GM13976 (cell line): ENCODE data around the gene RCBTB1.
"Not testable (repeated sequence)": the region's sequence is repeated elsewhere in the genome, so short reads cannot be mapped to it uniquely, and the experiment has no call there.

Experiments
- DNase-seq: peaks from one replicate; pipeline ENCODE4 v3.0.0; 2012; ENCODE audit warnings: low spot score
- in situ Hi-C: fragments of 300-500 bp; cut with MboI; formaldehyde crosslinking; loops from one replicate; pipeline ENCODE4 v1.12.0; 2022; ENCODE audit warnings: low sequenced_read_pairs, mixed read lengths, inconsistent platforms; ENCODE audit not compliant: unreplicated experiment
- TF ChIP-seq, protein P1 (sequence below): IDR thresholded peaks from 2 replicates; pipeline ENCODE4 v1.5.1; 2012; ENCODE audit warnings: borderline replicate concordance, mild to moderate bottlenecking; ENCODE audit not compliant: insufficient read depth; ENCODE audit errors: extremely low read depth, missing control alignments, control extremely low read depth

The RCBTB1 gene

DNA sequence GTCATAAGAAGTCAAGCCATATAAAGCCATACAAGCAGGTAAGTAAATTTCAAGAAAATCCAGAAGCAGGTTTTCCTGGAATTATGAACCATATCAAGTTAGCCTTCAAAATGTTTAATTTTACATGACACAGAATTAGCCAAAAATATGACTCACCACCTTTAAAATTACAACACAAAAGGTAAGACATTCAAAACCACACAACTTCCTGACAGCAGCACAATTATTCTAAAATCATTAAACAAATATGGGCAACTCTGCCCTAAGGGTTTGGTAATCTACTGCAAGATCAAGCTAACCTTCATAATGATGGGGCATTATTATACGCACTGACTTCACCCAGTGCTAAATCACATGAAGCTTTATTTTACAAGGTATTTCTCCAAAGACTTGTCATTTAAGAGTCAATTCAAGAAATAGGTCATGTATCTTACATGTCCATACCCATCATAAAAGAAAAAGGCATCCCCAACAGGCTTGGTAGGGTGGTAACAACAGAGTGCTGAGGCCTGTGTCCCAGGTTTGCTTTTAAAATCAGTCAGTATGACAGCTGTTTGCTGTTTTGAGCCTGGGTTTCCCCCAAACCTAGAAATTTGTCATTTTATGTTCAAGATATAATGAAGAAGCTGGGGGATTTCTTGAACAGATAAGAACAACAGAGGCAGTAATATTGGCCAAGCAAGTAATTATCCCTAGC, 15.2 kb downstream of the RCBTB1 start:
- TF ChIP-seq, protein P1, sequence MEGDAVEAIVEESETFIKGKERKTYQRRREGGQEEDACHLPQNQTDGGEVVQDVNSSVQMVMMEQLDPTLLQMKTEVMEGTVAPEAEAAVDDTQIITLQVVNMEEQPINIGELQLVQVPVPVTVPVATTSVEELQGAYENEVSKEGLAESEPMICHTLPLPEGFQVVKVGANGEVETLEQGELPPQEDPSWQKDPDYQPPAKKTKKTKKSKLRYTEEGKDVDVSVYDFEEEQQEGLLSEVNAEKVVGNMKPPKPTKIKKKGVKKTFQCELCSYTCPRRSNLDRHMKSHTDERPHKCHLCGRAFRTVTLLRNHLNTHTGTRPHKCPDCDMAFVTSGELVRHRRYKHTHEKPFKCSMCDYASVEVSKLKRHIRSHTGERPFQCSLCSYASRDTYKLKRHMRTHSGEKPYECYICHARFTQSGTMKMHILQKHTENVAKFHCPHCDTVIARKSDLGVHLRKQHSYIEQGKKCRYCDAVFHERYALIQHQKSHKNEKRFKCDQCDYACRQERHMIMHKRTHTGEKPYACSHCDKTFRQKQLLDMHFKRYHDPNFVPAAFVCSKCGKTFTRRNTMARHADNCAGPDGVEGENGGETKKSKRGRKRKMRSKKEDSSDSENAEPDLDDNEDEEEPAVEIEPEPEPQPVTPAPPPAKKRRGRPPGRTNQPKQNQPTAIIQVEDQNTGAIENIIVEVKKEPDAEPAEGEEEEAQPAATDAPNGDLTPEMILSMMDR: no peak
- peak; percentile 38 for DNase-seq
- in situ Hi-C loops: no loop called here

DNA sequence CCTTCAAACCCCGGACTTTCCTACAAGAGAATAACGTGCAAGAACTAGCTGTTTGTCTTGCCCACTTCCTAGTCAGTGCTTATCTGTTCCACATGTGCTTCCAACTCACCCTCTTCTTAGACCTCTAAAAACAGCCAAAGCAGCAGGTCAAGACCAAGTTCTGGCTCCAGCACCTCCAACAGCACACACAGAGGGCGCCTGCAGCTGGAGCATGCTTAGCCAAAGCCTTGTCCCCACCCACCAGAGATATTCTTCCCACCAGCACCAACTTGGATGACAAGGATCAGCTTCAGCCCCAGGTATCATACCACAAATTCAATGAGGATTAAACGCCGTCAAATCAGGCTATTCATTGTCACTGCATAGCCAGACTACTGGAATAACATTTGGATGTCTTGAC, 17.9 kb downstream of the RCBTB1 start:
- in situ Hi-C loops: no loop called here
- DNase-seq: no peak
- TF ChIP-seq, protein P1: no peak

DNA sequence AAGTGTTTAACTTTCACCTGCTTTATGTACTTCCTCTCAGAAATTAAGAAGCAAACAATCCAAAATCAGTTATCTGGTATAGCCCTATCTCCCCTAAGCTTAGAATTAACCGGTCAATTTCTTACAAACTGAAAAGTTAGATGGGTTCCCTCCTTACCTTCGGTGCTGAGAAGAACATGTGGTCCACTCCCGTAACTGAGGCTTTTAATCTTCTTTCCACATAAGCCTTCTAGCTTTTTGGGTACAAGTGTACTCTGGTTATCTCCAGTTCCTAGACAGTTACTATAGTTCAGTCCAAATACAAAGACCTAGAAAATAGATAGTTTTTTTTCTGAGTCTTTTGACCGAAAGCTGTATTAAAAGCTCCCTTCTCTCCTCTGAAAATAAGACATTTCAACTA, 18.9 kb downstream of the RCBTB1 start:
- DNase-seq: no peak
- TF ChIP-seq, protein P1: no peak
- in situ Hi-C loops: no loop called here

DNA sequence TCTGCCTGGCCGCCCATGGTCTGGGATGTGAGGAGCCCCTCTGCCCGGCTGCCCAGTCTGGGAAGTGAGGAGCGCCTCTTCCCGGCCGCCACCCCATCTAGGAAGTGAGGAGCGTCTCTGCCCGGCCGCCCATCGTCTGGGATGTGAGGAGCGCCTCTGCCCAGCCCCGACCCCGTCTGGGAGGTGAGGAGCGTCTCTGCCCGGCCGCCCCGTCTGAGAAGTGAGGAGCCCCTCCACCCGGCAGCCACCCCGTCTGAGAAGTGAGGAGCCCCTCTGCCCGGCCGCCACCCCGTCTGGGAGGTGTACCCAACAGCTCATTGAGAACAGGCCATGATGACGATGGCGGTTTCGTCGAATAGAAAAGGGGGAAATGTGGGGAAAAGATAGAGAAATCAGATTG, 19.9 kb downstream of the RCBTB1 start:
- in situ Hi-C loops, DNase-seq: not testable (repeated sequence)

DNA sequence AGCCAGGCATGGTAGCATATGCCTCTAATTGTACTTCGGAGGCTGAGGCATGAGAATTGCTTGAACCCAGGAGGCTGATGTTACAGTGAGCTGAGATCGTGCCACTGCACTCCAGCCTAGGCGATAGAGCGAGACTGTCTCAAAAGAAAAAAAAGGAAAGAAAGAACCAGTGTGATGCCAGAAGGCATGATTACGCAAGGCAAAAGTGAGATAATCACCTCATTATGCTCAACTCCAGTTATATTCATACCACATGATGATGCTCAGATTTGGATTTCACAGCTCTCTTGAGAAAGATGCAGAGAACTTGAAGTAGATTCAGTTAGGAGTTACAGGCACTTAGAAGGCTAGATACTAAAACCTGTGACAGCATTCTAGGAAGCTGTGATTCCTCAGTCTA, 21.8 kb downstream of the RCBTB1 start:
- in situ Hi-C loops: no loop called here
- TF ChIP-seq, protein P1: no peak
- DNase-seq: no peak

DNA sequence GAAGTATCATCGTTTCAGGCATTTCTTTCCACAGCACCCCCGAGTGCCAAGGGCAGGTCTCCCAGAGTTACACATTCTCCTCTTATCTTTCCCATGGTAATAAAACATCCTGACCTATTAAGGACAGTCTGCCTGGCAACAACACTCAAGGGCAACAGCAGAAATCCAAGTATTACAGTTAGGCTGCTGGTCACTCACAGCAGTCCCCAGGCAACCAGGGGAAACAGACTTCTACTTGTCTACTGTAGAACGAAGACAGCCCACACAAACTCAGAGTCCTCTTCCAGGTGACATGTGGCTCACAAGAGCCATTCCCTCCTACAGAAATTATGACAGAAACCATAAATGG, 24.3 kb downstream of the RCBTB1 start:
- DNase-seq: no peak
- in situ Hi-C loops: no loop called here
- TF ChIP-seq, protein P1: no peak

DNA sequence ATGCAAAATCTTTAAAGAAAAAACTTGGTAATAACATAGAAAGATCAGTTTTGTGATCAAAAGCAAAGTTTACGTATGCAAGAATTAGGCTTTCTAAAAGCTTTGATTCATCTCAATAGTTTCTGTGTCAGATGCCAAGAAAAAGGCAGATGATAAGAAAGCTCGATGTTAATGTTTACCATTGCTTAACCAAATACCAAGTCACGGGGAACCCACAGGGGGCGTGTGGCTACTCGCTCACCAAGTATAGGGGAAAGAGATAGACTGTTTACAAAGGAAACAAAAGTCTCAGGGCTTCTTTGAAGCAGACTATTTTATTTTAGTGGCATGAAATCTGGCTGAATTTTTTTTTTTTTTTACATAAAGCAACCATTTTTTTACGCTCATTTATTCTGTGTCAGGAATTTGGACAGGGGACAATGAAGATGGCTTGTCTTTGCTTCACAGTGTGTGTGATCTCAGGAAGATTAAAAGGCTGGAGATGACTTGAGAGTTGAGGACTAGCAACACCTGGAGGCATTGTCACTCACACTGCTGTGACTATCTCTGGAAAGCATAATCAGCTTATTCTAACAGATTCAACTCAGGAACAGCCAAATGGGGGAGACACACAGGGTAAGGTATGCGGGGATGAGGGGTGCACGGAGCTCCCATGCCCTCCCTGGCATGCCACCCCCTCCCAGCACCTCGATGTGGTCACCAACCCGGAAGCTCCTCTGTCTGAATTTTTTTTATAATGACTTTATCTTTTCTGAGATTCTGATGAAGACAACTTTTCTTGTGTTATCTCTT, 24.9 kb downstream of the RCBTB1 start:
- TF ChIP-seq, protein P1: no peak
- in situ Hi-C loops: no loop called here
- DNase-seq: no peak
